Fibroblast of pulmonary artery (primary cell): ENCODE results near the gene C12orf57.
A peak's percentile ranks its signal among the peaks of the same experiment; 100 is the strongest.

Source experiments
- DNase-seq: peaks from one replicate; pipeline ENCODE4 v3.0.0-alpha.2; 2010; ENCODE audit warnings: low read depth
- H3K4me3 ChIP-seq: replicated peaks from 2 replicates; pipeline ENCODE4 v1.5.1; 2011; ENCODE audit warnings: low read depth, mild to moderate bottlenecking, control low read depth, low read length, moderate library complexity
- CTCF ChIP-seq: IDR thresholded peaks from 2 replicates; pipeline ENCODE4 v1.5.1; 2011; ENCODE audit warnings: mild to moderate bottlenecking, control low read depth, low read length, inconsistent platforms; ENCODE audit errors: missing control alignments

C12orf57 gene

GRCh38 chr12:6959058-6959804 lies 15.4 kb downstream of the C12orf57 start:
- H3K4me3 ChIP-seq, result no peak overlapping the region
- no peak for TF ChIP-seq CTCF
- DNase-seq, result no peak

GRCh38 chr12:6959805-6960592 lies 16.2 kb downstream of the C12orf57 start:
- no peak for DNase-seq
- no peak for TF ChIP-seq CTCF
- no peak overlapping the region for H3K4me3 ChIP-seq

GRCh38 chr12:6960593-6961277 lies 16.9 kb downstream of the C12orf57 start:
- no peak for TF ChIP-seq CTCF
- DNase-seq, result peak; percentile 48
- H3K4me3 ChIP-seq, result no peak overlapping the region

GRCh38 chr12:6961278-6961694 lies 17.5 kb downstream of the C12orf57 start:
- DNase-seq, result peak; percentile 35
- no peak for TF ChIP-seq CTCF
- H3K4me3 ChIP-seq, result no peak overlapping the region

GRCh38 chr12:6961695-6962284 lies 18.0 kb downstream of the C12orf57 start:
- peak; percentile 77 for DNase-seq
- peak; percentile 64 for TF ChIP-seq CTCF
- H3K4me3 ChIP-seq, result peak overlapping the region; percentile 6

- no peak for DNase-seq
- no peak for TF ChIP-seq CTCF
- H3K4me3 ChIP-seq, result no peak overlapping the region
Measured at GRCh38 chr12:6962285-6963015, 18.6 kb downstream of the C12orf57 start.
